Daoy (cell line): ENCODE results near the gene VPS16. TPM values are rescaled to one million over a fixed set of nuclear protein-coding genes. Genes with fewer than 3 reads are reported as not detected.

Experiments used
- DNase-seq: peaks from one replicate; pipeline ENCODE4 v3.0.0-alpha.2; 2015; ENCODE audit warnings: low read depth
- total RNA-seq: library from RNA; depleted of rRNA; stranded (reverse); fragments of >200 nt; shearing (Covaris generic); gene quantifications from 2 replicates; pipeline ENCODE4 v1.2.3, GENCODE V29; 2014; rRNA removed

The VPS16 gene
- total RNA-seq, 1 experiment from 2014 or later, result 29.8 TPM

GRCh38 chr20:2899243-2899642, 58.7 kb downstream of the VPS16 start:
- no peak for DNase-seq

GRCh38 chr20:2900845-2901592, 60.5 kb downstream of the VPS16 start:
- no peak for DNase-seq

DNA sequence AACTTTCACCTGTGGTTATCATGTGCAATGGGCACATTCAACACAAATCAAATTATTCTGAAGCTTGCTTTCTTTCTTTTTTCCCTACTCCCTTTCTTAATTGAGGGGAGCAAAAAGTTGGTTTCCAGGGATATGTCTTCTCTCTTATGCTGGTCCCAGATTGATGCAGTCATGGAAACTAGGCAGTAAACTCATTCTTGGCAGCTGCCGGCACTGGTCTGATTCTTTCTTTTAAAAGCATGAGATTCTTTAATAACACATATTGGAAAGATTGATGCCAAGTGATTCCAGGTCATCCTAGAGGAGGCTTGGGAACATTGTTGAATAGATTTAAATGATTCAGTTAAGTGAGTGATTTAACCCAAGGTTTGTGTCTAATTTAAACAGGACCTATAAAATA, 61.7 kb downstream of the VPS16 start:
- DNase-seq, result no peak

GRCh38 chr20:2902818-2903217, 62.3 kb downstream of the VPS16 start:
- no peak for DNase-seq

DNA sequence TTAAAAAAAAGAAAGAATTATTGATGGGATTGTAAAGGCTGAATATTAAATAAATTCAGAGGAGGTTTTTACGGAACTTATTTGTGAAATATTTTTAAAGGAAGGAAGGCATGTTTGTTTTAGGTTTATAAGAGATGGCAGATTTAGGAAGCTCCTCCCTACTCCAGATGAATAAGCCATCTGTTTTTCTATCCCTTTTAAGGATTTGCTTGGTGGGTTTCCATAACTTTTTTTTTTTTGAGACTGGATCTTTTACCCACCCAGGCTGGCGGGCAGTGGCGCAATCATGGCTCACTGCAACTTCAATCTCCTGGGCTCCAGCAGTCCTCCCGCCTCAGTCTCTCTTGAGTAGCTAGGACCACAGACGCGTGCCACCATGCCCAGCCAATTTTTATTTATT, 63.1 kb downstream of the VPS16 start:
- no peak for DNase-seq

- no peak for DNase-seq
These were observed 67.0 kb downstream of the VPS16 start for GRCh38 chr20:2907519-2907918.

- DNase-seq, result no peak
These were observed 69.4 kb downstream of the VPS16 start for GRCh38 chr20:2909953-2910352.

GRCh38 chr20:2911200-2911599, 70.7 kb downstream of the VPS16 start:
- DNase-seq, result no peak

DNA sequence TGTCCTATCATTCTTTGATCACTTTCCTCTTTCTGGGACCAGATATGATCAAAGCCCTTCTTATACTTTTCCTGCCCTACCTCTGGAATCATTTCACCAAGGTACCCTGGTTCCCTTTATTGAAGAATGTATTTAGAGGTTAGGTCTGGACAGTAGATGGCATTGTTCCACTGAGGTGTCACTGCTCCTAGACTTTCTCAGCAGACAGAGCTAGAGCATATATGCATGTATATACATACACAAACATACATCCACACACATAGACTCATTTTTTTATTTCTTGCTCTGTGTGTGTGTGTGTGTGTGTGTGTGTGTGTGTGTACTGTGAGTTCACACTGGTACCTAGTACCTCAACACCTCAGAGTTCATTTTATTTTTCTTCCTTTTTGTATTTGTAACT, 73.6 kb downstream of the VPS16 start:
- no peak for DNase-seq

Other genes starting within 250 kb of the VPS16 start
- 340 and 360 TPM in 2 replicates for gene NOP56, start 188.1 kb upstream of the VPS16 start, total RNA-seq
- 181 and 228 TPM in 2 replicates for gene IDH3B, start 176.5 kb upstream of the VPS16 start, total RNA-seq
- 0.12 and 0.40 TPM in 2 replicates for gene EBF4, start 148.0 kb upstream of the VPS16 start, total RNA-seq
- 2.0 and 2.7 TPM in 2 replicates for gene CPXM1, start 40.1 kb upstream of the VPS16 start, total RNA-seq
- gene C20orf141, start 25.8 kb upstream of the VPS16 start, total RNA-seq, result not detected in 2 replicates
- gene TMEM239, start 24.4 kb upstream of the VPS16 start, total RNA-seq, result not detected in 2 replicates
- 13.9 and 15.9 TPM in 2 replicates for gene PCED1A, start 90 bp upstream of the VPS16 start, total RNA-seq
- gene PTPRA, start 32.7 kb downstream of the VPS16 start, total RNA-seq, result 11.0 and 12.2 TPM in 2 replicates
- not detected in 2 replicates for gene GNRH2, start 202.9 kb downstream of the VPS16 start, total RNA-seq
- 98.0 and 109 TPM in 2 replicates for gene MRPS26, start 205.3 kb downstream of the VPS16 start, total RNA-seq
- not detected in 2 replicates for gene OXT, start 230.9 kb downstream of the VPS16 start, total RNA-seq
- not detected in 2 replicates for gene AVP, start 244.0 kb downstream of the VPS16 start, total RNA-seq